ENCODE results near the gene GCNT1. TPM values are rescaled to one million over a fixed set of nuclear protein-coding genes. Genes with fewer than 3 reads are reported as not detected.
A peak's percentile ranks its signal among the peaks of the same experiment; 100 is the strongest.
"Not testable (repeated sequence)": the region's sequence is repeated elsewhere in the genome, so short reads cannot be mapped to it uniquely, and the experiment has no call there.

The GCNT1 gene
- total RNA-seq, 1 donor = 1.9 TPM

- Histone ChIP-seq H3K4me3 (ENCODE audit: low read length) (peak overlapping the region; percentile 88), H3K4me1 (ENCODE audit: insufficient read depth, low read length) (peaks cover 60% of the 10 kb centered on the region), H3K27me3 (ENCODE audit: insufficient read depth, low read length) (no peaks in the 10 kb centered on the region), H3K9me3 (ENCODE audit: low read depth, low read length) (no peaks in the 10 kb centered on the region)
Observed at GRCh38 chr9:76459694-76460635, 983 bp downstream of the GCNT1 start.

GRCh38 chr9:76462126-76462525 lies 3.1 kb downstream of the GCNT1 start:
- no peaks in the 10 kb centered on the region for H3K9me3 ChIP-seq (ENCODE audit: low read depth, low read length)
- H3K4me1 ChIP-seq (ENCODE audit: insufficient read depth, low read length) = peaks cover 70% of the 10 kb centered on the region
- H3K27me3 ChIP-seq (ENCODE audit: insufficient read depth, low read length) = no peaks in the 10 kb centered on the region

GRCh38 chr9:76463211-76463610 lies 4.2 kb downstream of the GCNT1 start:
- H3K9me3 ChIP-seq (ENCODE audit: low read depth, low read length) = no peaks in the 10 kb centered on the region
- no peak overlapping the region for H3K4me3 ChIP-seq (ENCODE audit: low read length)
- no peaks in the 10 kb centered on the region for H3K27me3 ChIP-seq (ENCODE audit: insufficient read depth, low read length)
- peaks cover 70% of the 10 kb centered on the region for H3K4me1 ChIP-seq (ENCODE audit: insufficient read depth, low read length)

More at GRCh38 chr9:76462126-76462525, 3.1 kb downstream of the GCNT1 start:
- H3K4me3 ChIP-seq (ENCODE audit: low read length) = no peak overlapping the region

GRCh38 chr9:76464706-76465105 lies 5.7 kb downstream of the GCNT1 start:
- Histone ChIP-seq H3K4me3 (ENCODE audit: low read length) (no peak overlapping the region), H3K9me3 (ENCODE audit: low read depth, low read length) (no peaks in the 10 kb centered on the region), H3K4me1 (ENCODE audit: insufficient read depth, low read length) (peaks cover 67% of the 10 kb centered on the region)

GRCh38 chr9:76465442-76466298 lies 6.7 kb downstream of the GCNT1 start:
- Histone ChIP-seq H3K4me3 (ENCODE audit: low read length) (no peak overlapping the region), H3K27me3 (ENCODE audit: insufficient read depth, low read length) (no peaks in the 10 kb centered on the region), H3K9me3 (ENCODE audit: low read depth, low read length) (no peaks in the 10 kb centered on the region), H3K4me1 (ENCODE audit: insufficient read depth, low read length) (peaks cover 58% of the 10 kb centered on the region)

More at GRCh38 chr9:76464706-76465105, 5.7 kb downstream of the GCNT1 start:
- no peaks in the 10 kb centered on the region for H3K27me3 ChIP-seq (ENCODE audit: insufficient read depth, low read length)

- H3K27me3 ChIP-seq (ENCODE audit: insufficient read depth, low read length) = no peaks in the 10 kb centered on the region
- no peaks in the 10 kb centered on the region for H3K9me3 ChIP-seq (ENCODE audit: low read depth, low read length)
- H3K4me3 ChIP-seq (ENCODE audit: low read length) = no peak overlapping the region
- peaks cover 56% of the 10 kb centered on the region for H3K4me1 ChIP-seq (ENCODE audit: insufficient read depth, low read length)
Observed at GRCh38 chr9:76466299-76466605, 7.3 kb downstream of the GCNT1 start.

GRCh38 chr9:76474419-76474818 lies 15.4 kb downstream of the GCNT1 start:
- Histone ChIP-seq H3K4me1 (ENCODE audit: insufficient read depth, low read length) (peaks cover 52% of the 10 kb centered on the region), H3K4me3 (ENCODE audit: low read length) (no peak overlapping the region), H3K9me3 (ENCODE audit: low read depth, low read length) (no peaks in the 10 kb centered on the region), H3K27me3 (ENCODE audit: insufficient read depth, low read length) (no peaks in the 10 kb centered on the region)

- H3K4me3 ChIP-seq (ENCODE audit: low read length) = no peak overlapping the region
- no peaks in the 10 kb centered on the region for H3K27me3 ChIP-seq (ENCODE audit: insufficient read depth, low read length)
- H3K9me3 ChIP-seq (ENCODE audit: low read depth, low read length) = no peaks in the 10 kb centered on the region
- peaks cover 52% of the 10 kb centered on the region for H3K4me1 ChIP-seq (ENCODE audit: insufficient read depth, low read length)
Observed at GRCh38 chr9:76475686-76476085, 16.7 kb downstream of the GCNT1 start.

GRCh38 chr9:76477818-76478217 lies 18.8 kb downstream of the GCNT1 start:
- H3K4me1 ChIP-seq (ENCODE audit: insufficient read depth, low read length) = peaks cover 33% of the 10 kb centered on the region
- H3K27me3 ChIP-seq (ENCODE audit: insufficient read depth, low read length); H3K9me3 ChIP-seq (ENCODE audit: low read depth, low read length): not testable (repeated sequence)

GRCh38 chr9:76478226-76478625 lies 19.2 kb downstream of the GCNT1 start:
- H3K9me3 ChIP-seq (ENCODE audit: low read depth, low read length) = no peaks in the 10 kb centered on the region
- H3K4me3 ChIP-seq (ENCODE audit: low read length) = no peak overlapping the region
- H3K4me1 ChIP-seq (ENCODE audit: insufficient read depth, low read length) = peaks cover 30% of the 10 kb centered on the region
- H3K27me3 ChIP-seq (ENCODE audit: insufficient read depth, low read length) = no peaks in the 10 kb centered on the region

More at GRCh38 chr9:76477818-76478217, 18.8 kb downstream of the GCNT1 start:
- H3K4me3 ChIP-seq (ENCODE audit: low read length) = not testable (repeated sequence)

GRCh38 chr9:76479337-76479736 lies 20.4 kb downstream of the GCNT1 start:
- H3K4me1 ChIP-seq (ENCODE audit: insufficient read depth, low read length) = peaks cover 23% of the 10 kb centered on the region
- not testable (repeated sequence) for H3K9me3 ChIP-seq (ENCODE audit: low read depth, low read length); H3K27me3 ChIP-seq (ENCODE audit: insufficient read depth, low read length); H3K4me3 ChIP-seq (ENCODE audit: low read length)

GRCh38 chr9:76486151-76486550 lies 27.2 kb downstream of the GCNT1 start:
- no peaks in the 10 kb centered on the region for H3K27me3 ChIP-seq (ENCODE audit: insufficient read depth, low read length)
- peaks cover 40% of the 10 kb centered on the region for H3K4me1 ChIP-seq (ENCODE audit: insufficient read depth, low read length)
- H3K9me3 ChIP-seq (ENCODE audit: low read depth, low read length) = no peaks in the 10 kb centered on the region
- H3K4me3 ChIP-seq (ENCODE audit: low read length) = no peak overlapping the region

GRCh38 chr9:76490249-76490990 lies 31.4 kb downstream of the GCNT1 start:
- Histone ChIP-seq H3K4me1 (ENCODE audit: insufficient read depth, low read length) (peaks cover 45% of the 10 kb centered on the region), H3K27me3 (ENCODE audit: insufficient read depth, low read length) (no peaks in the 10 kb centered on the region), H3K9me3 (ENCODE audit: low read depth, low read length) (no peaks in the 10 kb centered on the region), H3K4me3 (ENCODE audit: low read length) (no peak overlapping the region)

GRCh38 chr9:76491056-76491455 lies 32.1 kb downstream of the GCNT1 start:
- peaks cover 45% of the 10 kb centered on the region for H3K4me1 ChIP-seq (ENCODE audit: insufficient read depth, low read length)
- not testable (repeated sequence) for H3K4me3 ChIP-seq (ENCODE audit: low read length); H3K9me3 ChIP-seq (ENCODE audit: low read depth, low read length); H3K27me3 ChIP-seq (ENCODE audit: insufficient read depth, low read length)

- not testable (repeated sequence) for H3K27me3 ChIP-seq (ENCODE audit: insufficient read depth, low read length); H3K4me3 ChIP-seq (ENCODE audit: low read length); H3K9me3 ChIP-seq (ENCODE audit: low read depth, low read length)
- peaks cover 30% of the 10 kb centered on the region for H3K4me1 ChIP-seq (ENCODE audit: insufficient read depth, low read length)
Observed at GRCh38 chr9:76493496-76493895, 34.5 kb downstream of the GCNT1 start.

Data from mononuclear cell (primary cell).